Progenitor cell of endocrine pancreas (in vitro differentiated cells): Measurements from ENCODE around the gene BICDL2. TPM values are rescaled to one million over a fixed set of nuclear protein-coding genes. Genes with fewer than 3 reads are reported as not detected.
A peak's percentile ranks its signal among the peaks of the same experiment; 100 is the strongest.

Experiments used
- DNase-seq: peaks from one replicate; pipeline ENCODE4 v3.0.0; 2021; ENCODE audit warnings: low spot score; ENCODE audit not compliant: unreplicated experiment
- H3K27ac Mint-ChIP-seq: 2 replicates; pipeline ENCODE4 v1.8.0; 2021; ENCODE audit warnings: mild to moderate bottlenecking, moderate library complexity, mixed read lengths
- H3K27me3 Mint-ChIP-seq: 2 replicates; pipeline ENCODE4 v1.8.0; 2021; ENCODE audit warnings: mixed read lengths
- H3K36me3 Mint-ChIP-seq: 2 replicates; pipeline ENCODE4 v1.8.0; 2022; ENCODE audit warnings: mixed read lengths; ENCODE audit not compliant: insufficient read depth
- H3K4me1 Mint-ChIP-seq: 2 replicates; pipeline ENCODE4 v1.8.0; 2021; ENCODE audit warnings: low read depth, mixed read lengths
- H3K4me3 Mint-ChIP-seq: 2 replicates; pipeline ENCODE4 v1.8.0; 2021; ENCODE audit warnings: low read depth, mild to moderate bottlenecking, moderate library complexity, mixed read lengths
- H3K9me3 Mint-ChIP-seq: 2 replicates; pipeline ENCODE4 v1.8.0; 2021; ENCODE audit warnings: low read depth, mixed read lengths
- total RNA-seq: library from RNA; stranded (reverse); gene quantifications from 2 replicates; pipeline ENCODE4 v1.2.1, GENCODE V29; 2021
- TF ChIP-seq, protein P1 (sequence below): fragments of 200-600 bp; sonication (generic); IDR thresholded peaks from one replicate; pipeline ENCODE4 v1.5.0; 2021; ENCODE audit warnings: antibody characterized with exemption, mild to moderate bottlenecking; ENCODE audit not compliant: unreplicated experiment

The BICDL2 gene
- total RNA-seq, 1 donor from 2014 or later, result 10.4 TPM

DNA sequence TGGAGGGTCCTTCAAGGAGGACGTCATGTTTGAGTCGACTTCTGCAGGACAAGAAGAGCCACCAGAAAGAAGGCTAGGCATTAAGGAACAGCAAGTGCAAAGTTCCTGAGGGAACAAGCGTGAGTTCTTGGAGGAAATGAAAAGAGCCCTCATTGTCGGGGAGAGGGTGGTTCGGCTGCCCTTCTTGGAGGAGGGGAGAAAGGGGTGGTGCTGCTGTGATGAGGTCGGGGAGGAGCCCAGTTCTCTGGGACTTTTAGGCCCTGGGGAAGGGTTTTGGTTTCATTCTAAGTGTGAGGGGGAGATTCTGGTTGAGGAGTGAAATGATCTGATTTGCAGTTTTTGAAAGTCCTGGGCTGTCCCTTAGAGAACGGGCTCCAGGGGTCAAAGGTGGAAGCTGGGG is 4.1 kb downstream of the BICDL2 start:
- TF ChIP-seq, protein P1, sequence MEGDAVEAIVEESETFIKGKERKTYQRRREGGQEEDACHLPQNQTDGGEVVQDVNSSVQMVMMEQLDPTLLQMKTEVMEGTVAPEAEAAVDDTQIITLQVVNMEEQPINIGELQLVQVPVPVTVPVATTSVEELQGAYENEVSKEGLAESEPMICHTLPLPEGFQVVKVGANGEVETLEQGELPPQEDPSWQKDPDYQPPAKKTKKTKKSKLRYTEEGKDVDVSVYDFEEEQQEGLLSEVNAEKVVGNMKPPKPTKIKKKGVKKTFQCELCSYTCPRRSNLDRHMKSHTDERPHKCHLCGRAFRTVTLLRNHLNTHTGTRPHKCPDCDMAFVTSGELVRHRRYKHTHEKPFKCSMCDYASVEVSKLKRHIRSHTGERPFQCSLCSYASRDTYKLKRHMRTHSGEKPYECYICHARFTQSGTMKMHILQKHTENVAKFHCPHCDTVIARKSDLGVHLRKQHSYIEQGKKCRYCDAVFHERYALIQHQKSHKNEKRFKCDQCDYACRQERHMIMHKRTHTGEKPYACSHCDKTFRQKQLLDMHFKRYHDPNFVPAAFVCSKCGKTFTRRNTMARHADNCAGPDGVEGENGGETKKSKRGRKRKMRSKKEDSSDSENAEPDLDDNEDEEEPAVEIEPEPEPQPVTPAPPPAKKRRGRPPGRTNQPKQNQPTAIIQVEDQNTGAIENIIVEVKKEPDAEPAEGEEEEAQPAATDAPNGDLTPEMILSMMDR, result no peak
- DNase-seq, result no peak
- Mint-ChIP-seq H3K27me3 (peaks cover 41% of the 10 kb centered on the region), H3K4me1 (peaks cover 5% of the 10 kb centered on the region), H3K4me3 (no peak overlapping the region), H3K36me3 (peaks cover 3% of the 10 kb centered on the region), H3K27ac (no peak overlapping the region), H3K9me3 (no peaks in the 10 kb centered on the region)

DNA sequence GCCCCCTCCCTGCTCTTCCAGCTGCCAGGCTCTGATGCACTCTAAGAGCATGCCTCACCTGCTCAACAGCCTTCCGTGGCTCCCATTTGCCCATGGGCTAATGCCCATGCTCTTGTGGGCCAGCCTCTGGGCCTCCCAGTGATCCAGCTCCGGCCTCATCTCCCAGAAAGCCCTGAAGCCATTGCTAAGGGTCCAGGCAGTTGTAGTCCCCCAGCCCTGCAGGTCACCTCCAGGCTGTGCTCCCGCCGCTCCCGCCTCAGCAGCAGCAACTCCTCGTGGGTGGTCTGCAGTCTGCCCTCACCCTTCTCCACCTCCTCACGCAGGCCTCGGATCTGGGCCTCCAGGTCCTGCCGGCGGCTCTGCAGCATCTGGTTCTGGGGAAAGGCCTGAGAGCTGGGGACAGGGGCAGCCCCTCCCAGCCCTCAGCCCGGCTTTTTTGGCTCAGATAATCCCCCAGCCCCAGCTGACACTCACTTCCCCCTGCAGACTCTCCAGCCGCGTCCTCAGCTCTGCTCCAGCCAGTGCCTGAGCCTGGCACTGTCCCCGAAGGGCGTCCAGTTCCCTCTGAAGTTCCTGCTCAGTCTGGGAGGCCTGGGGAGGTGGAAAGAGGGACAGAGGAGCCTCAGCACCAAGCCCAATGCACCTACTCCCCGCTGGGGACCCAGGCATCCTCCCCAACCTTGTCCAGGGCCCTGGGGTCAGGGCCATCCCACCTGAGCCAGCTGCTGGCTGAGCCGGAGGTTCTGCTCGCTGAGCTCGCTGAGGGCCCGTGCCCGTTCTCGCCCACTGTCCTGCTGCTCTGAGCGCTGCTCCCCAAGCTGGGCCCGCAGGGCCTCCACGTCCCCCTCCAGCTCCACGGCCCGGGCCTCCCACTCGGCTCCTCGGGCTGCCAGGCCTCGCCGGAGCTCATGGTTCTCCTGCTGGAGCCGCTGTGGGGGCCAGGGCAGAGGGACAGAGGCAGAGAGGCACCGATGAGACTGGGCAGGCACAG is 6.2 kb downstream of the BICDL2 start:
- Mint-ChIP-seq H3K4me1 (peaks cover 1% of the 10 kb centered on the region), H3K27ac (no peak overlapping the region), H3K27me3 (peaks cover 29% of the 10 kb centered on the region), H3K36me3 (peaks cover 7% of the 10 kb centered on the region), H3K4me3 (no peak overlapping the region), H3K9me3 (no peaks in the 10 kb centered on the region)
- TF ChIP-seq, protein P1, result no peak
- no peak for DNase-seq

DNA sequence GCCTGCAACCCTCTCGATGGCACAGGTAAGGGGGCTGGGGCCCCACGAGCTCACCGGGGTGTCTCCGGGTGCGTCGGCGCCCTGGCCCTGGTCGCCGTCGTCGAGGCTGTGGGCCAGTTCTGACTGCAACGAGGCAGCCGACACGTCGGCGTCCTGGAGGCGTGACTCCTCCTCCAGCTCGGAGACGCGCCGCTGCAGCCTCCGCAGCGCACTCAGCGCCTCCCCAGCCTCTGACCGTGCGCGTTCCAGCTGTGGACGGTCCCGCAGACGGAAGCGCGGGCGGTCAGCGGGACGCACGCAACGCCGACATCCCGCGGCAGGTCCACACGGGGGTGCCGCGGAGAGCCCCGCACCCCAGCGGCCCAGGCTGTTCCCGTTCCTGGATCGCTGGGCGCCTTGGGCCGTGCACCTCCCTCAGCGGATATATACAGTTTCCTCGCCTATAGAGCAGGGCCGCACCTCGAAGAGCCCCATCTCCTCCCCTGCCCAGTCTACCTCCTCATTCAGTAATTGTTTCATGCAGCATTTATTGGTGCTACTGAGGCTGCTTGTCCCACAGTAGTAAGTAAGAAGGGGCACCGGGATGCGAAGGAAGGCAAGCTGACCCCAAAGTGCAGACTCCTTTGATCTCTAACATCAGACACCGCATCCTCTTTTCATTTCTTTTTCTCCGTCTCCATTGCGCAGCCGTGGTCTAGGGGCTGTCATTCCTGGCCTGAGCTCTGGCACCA is 7.1 kb downstream of the BICDL2 start:
- Mint-ChIP-seq H3K36me3 (peaks cover 7% of the 10 kb centered on the region), H3K4me3 (no peak overlapping the region), H3K9me3 (no peaks in the 10 kb centered on the region), H3K4me1 (peaks cover 1% of the 10 kb centered on the region), H3K27ac (peak overlapping the region; percentile 79), H3K27me3 (peaks cover 25% of the 10 kb centered on the region)
- TF ChIP-seq, protein P1, result no peak
- no peak for DNase-seq

DNA sequence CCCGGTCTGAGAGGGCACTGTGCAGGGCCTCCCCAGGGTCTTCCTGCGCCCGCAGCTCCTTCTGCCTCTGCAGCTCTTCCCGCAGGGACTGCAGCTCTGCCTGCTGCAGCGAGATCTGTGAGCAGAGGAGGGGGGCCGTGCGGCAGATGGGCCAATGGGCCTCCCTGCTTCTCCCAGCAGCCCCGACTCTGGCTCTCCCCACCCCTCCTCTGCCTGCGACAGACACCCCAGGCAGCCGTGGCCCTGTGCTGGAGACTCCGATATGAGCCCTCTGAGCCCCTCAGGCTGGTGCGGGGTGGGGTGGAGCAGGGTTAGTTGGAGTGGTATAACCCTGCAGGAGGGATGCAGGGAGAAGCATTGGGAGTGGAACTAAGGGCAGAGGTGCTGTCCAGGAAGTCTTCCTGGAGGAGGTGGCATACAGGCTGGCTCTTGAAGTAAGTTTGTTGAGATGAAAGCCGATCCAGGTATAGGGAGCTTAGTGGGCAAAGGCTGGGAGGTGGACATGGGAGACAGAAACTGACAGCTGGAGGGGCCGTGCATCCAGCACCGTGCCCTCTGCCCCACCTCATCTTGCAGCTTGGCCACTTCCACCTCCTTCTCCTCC is 7.9 kb downstream of the BICDL2 start:
- Mint-ChIP-seq H3K36me3 (peaks cover 8% of the 10 kb centered on the region), H3K27me3 (peaks cover 20% of the 10 kb centered on the region), H3K4me3 (no peak overlapping the region), H3K9me3 (no peaks in the 10 kb centered on the region), H3K4me1 (peaks cover 5% of the 10 kb centered on the region), H3K27ac (no peak overlapping the region)
- TF ChIP-seq, protein P1, result no peak
- DNase-seq, result no peak

DNA sequence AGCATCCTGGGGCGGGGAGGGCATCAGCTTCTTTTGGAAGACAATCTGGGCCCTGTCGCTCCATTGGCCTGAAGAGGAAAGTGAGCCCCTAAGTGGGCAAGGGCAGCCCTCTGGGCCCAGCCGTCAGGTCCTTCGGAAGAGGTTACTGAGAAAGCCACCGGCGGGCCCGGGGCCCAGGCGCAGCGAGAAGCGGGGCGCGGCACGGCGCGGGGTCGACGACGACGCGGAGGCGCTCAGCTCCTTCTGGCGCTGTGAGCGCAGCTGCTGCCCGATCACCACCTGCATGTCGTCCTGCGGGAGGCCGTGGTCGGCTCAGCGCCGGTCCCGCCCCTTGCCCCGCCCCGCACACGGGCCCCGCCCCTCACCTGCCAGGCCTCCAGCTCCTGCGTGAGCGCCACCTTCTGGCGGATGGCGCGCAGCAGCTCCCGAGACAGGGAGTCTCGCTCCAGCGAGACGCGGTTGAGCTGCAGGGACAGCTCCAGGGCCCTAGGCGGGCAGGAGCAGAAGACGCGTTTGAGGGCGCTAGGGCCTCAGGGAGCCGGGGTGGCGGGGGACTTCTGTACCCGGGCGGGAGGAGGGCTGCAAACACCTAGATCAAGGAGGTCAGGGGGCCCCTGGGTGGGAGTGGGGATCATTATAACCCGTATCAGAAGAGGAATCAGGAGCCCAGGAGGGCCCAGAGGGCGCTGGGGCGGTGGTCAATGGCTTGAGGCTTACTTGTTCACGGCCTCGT is 8.6 kb downstream of the BICDL2 start:
- H3K4me3 Mint-ChIP-seq, result no peak overlapping the region
- peaks cover 8% of the 10 kb centered on the region for H3K36me3 Mint-ChIP-seq
- peaks cover 8% of the 10 kb centered on the region for H3K4me1 Mint-ChIP-seq
- H3K27ac Mint-ChIP-seq, result no peak overlapping the region
- no peaks in the 10 kb centered on the region for H3K9me3 Mint-ChIP-seq
- TF ChIP-seq, protein P1, result peak; percentile 88
- DNase-seq, result peak; percentile 92
- peaks cover 14% of the 10 kb centered on the region for H3K27me3 Mint-ChIP-seq
